HG03565 (cell line): ENCODE data around the gene CYP1B1.
A peak's percentile ranks its signal among the peaks of the same experiment; 100 is the strongest.
"Not testable (repeated sequence)": the region's sequence is repeated elsewhere in the genome, so short reads cannot be mapped to it uniquely, and the experiment has no call there.

ENCODE experiments used
- ATAC-seq: cut with Tn5 transposase; IDR thresholded peaks from one replicate; pipeline ENCODE4 v1.9.1; 2021; ENCODE audit warnings: mild to moderate bottlenecking, moderate library complexity; ENCODE audit not compliant: unreplicated experiment

The CYP1B1 gene

GRCh38 chr2:38099099-38100028, 23.4 kb upstream of the CYP1B1 start:
- ATAC-seq = no peak

GRCh38 chr2:38098421-38099098, 22.6 kb upstream of the CYP1B1 start:
- no peak for ATAC-seq

GRCh38 chr2:38097988-38098385, 22.0 kb upstream of the CYP1B1 start:
- ATAC-seq = no peak

- ATAC-seq = no peak
Measured at GRCh38 chr2:38097258-38097987, 21.5 kb upstream of the CYP1B1 start.

- ATAC-seq = peak; percentile 44
Measured at GRCh38 chr2:38095996-38096861, 20.3 kb upstream of the CYP1B1 start.

GRCh38 chr2:38095079-38095995, 19.4 kb upstream of the CYP1B1 start:
- no peak for ATAC-seq

- ATAC-seq = no peak
Measured at GRCh38 chr2:38093527-38094165, 17.7 kb upstream of the CYP1B1 start.

- no peak for ATAC-seq
Measured at GRCh38 chr2:38092196-38092902, 16.4 kb upstream of the CYP1B1 start.

- ATAC-seq = no peak
Measured at GRCh38 chr2:38091760-38092159, 15.8 kb upstream of the CYP1B1 start.

GRCh38 chr2:38090928-38091327, 15.0 kb upstream of the CYP1B1 start:
- no peak for ATAC-seq

- ATAC-seq = not testable (repeated sequence)
Measured at GRCh38 chr2:38090212-38090611, 14.3 kb upstream of the CYP1B1 start.

GRCh38 chr2:38085998-38086698, 10.2 kb upstream of the CYP1B1 start:
- ATAC-seq = not testable (repeated sequence)

GRCh38 chr2:38084556-38084955, 8.6 kb upstream of the CYP1B1 start:
- not testable (repeated sequence) for ATAC-seq

GRCh38 chr2:38082727-38083126, 6.8 kb upstream of the CYP1B1 start:
- not testable (repeated sequence) for ATAC-seq

- no peak for ATAC-seq
Measured at GRCh38 chr2:38080346-38080745, 4.4 kb upstream of the CYP1B1 start.

- no peak for ATAC-seq
Measured at GRCh38 chr2:38079116-38080052, 3.4 kb upstream of the CYP1B1 start.

GRCh38 chr2:38077431-38077769, 1.4 kb upstream of the CYP1B1 start:
- ATAC-seq = no peak
